ENCODE results near the gene ADAP1. TPM values are rescaled to one million over a fixed set of nuclear protein-coding genes. Genes with fewer than 3 reads are reported as not detected.
A peak's percentile ranks its signal among the peaks of the same experiment; 100 is the strongest.
"Not testable (repeated sequence)": the region's sequence is repeated elsewhere in the genome, so short reads cannot be mapped to it uniquely, and the experiment has no call there.

Gene ADAP1
- total RNA-seq, 1 donor from 2014 or later = 10.0 TPM

- ATAC-seq = peak; percentile 76
- DNase-seq (ENCODE audit: missing footprints) = not testable (repeated sequence)
These were observed 45.7 kb downstream of the ADAP1 start for GRCh38 chr7:908591-909357.

DNA sequence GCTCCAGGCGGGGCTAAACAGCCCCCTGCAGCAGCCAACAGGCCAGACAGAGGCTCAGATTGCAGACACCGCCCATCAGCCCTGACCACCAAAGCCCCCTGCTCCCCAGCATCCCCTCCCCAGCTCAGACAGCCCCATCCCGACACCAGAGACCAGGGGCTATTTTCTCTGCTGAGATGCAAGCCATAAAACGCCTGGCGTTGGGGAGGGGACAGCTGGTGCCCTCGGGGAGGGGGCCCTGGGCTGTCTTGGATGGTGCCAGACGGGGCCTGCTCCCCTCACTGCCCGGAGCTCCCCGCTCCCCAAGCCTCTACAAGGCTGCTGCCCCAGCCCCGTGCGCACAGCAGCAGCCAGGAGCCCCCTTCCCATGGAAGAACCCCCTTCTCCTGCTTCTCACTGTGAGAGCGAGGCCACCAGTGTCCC is 46.3 kb downstream of the ADAP1 start:
- DNase-seq (ENCODE audit: missing footprints) = no peak
- ATAC-seq = no peak
- intact Hi-C loops (cut with DNase I) = loop anchor here (10.0 kb wide), 1 partner anchor 47 kb away; the partner anchor contains the start of gene ADAP1

More at GRCh38 chr7:908591-909357, 45.7 kb downstream of the ADAP1 start:
- intact Hi-C loops (cut with DNase I) = loop anchor here (10.0 kb wide), 1 partner anchor 46 kb away; the partner anchor contains the start of gene ADAP1

GRCh38 chr7:907158-907980 is 47.1 kb downstream of the ADAP1 start:
- intact Hi-C loops (cut with DNase I) = loop anchor here (10.0 kb wide), 1 partner anchor 47 kb away; the partner anchor contains the start of gene ADAP1
- ATAC-seq = no peak

GRCh38 chr7:906776-907157 is 47.7 kb downstream of the ADAP1 start:
- no peak for DNase-seq (ENCODE audit: missing footprints)
- no peak for ATAC-seq
- intact Hi-C loops (cut with DNase I) = loop anchor here (10.0 kb wide), 1 partner anchor 48 kb away; the partner anchor contains the start of gene ADAP1

More at GRCh38 chr7:907158-907980, 47.1 kb downstream of the ADAP1 start:
- no peak for DNase-seq (ENCODE audit: missing footprints)

DNA sequence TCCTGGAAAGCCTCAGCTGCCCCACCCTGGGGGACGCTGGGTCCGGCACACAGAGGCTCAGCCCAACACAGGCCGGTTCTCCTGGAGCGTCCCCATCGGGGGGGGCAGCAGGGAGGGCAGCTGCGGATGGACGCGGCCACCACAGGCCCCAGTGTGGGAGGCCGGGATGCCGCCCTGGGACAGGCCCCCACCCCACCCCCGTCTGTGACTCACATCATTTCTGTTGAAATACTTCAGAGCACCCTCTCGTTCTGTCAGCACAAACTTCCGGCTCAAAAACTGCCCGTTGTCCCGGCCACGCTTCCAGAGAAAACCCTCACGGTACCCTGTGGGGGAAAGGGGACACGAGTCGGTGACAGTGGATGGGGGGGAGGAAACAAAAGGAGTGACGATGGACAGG is 49.6 kb downstream of the ADAP1 start:
- no peak for ATAC-seq
- intact Hi-C loops (cut with DNase I) = loop anchor here (10.0 kb wide), 1 partner anchor 50 kb away; the partner anchor contains the start of gene ADAP1
- DNase-seq (ENCODE audit: missing footprints) = no peak

- no peak for ATAC-seq
- DNase-seq (ENCODE audit: missing footprints) = no peak
- intact Hi-C loops (cut with DNase I) = loop anchor here (10.0 kb wide), 1 partner anchor 51 kb away; the partner anchor contains the start of gene ADAP1
These were observed 50.3 kb downstream of the ADAP1 start for GRCh38 chr7:903921-904755.

DNA sequence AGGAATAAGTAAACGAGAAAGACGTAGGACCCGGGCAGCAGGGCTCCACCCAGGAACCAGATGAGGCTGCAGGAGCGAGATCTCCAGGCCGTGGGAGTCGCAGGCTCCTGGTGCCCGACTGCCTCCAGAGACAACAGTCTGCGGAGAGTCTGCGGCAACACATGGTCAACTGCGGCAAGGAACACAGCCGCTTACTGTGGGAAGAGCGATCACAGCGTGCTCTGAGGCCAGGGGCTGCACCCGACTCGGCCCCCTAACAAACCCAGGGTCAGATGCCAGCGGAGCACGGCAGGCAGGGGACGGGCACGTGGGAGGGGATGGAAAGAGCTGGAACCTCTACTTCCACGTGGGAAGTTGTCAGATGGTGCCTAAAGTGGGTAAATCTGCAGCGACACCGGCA is 51.5 kb downstream of the ADAP1 start:
- DNase-seq (ENCODE audit: missing footprints) = no peak
- no peak for ATAC-seq
- intact Hi-C loops (cut with DNase I) = loop anchor here (10.0 kb wide), 1 partner anchor 52 kb away; the partner anchor contains the start of gene ADAP1

GRCh38 chr7:901388-902154 is 52.9 kb downstream of the ADAP1 start:
- intact Hi-C loops (cut with DNase I) = loop anchor here (10.0 kb wide), 1 partner anchor 53 kb away; the partner anchor contains the start of gene ADAP1
- DNase-seq (ENCODE audit: missing footprints) (peak; percentile 87), ATAC-seq (peak; percentile 45)

GRCh38 chr7:901041-901387 is 53.5 kb downstream of the ADAP1 start:
- DNase-seq (ENCODE audit: missing footprints) (no peak), ATAC-seq (peak; percentile 17)
- intact Hi-C loops (cut with DNase I) = loop anchor here (10.0 kb wide), 1 partner anchor 54 kb away; the partner anchor contains the start of gene ADAP1

GRCh38 chr7:900331-901040 is 54.0 kb downstream of the ADAP1 start:
- DNase-seq (ENCODE audit: missing footprints) (no peak), ATAC-seq (no peak)
- intact Hi-C loops (cut with DNase I) = loop anchor here (10.0 kb wide), 1 partner anchor 54 kb away; the partner anchor contains the start of gene ADAP1

- intact Hi-C loops (cut with DNase I) = loop anchor here (10.0 kb wide), 1 partner anchor 55 kb away; the partner anchor contains the start of gene ADAP1
- no peak for ATAC-seq
- no peak for DNase-seq (ENCODE audit: missing footprints)
These were observed 54.7 kb downstream of the ADAP1 start for GRCh38 chr7:899806-900205.

DNA sequence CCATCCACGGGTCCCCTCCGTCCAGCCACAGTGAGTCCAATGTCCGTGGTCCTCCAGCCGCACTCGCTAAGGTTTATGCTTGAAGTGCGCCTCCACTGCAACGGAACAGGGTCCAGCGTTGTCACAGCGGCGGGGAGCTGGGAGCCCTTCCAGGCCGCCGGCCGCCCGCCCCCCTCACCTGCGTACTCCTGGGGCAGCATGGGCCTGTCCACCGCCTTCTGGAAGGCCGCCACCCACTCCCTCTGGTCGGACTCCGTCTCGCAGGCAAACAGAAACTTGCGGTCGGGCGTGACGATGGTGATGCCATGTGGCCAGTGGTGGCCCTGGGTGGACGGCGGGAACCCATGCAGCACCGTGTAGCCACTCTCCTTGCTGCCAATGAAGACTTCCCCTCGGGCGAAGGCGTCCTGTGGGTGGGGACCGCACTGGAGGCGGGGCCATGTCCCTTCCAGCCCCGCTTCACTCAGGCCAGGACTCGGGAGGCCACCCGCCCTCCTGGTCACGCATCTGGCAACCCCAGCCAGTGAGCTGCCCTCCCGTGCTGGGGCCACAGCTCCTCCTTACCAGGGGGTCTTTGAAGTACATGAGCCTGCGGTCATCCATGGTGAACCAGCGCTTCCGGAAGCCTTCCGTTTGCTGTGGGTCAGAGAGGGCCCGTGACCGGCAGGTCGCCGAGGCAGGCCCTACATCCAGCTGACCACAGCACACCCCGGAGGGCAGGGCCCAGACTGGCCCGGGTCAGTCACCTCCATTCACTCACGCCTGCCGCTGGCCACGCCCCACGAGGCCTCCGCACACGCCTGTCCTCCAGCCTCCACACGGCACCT is 55.4 kb downstream of the ADAP1 start:
- DNase-seq (ENCODE audit: missing footprints) (no peak), ATAC-seq (no peak)
- intact Hi-C loops (cut with DNase I) = no loop called here

- ATAC-seq (peak; percentile 3), DNase-seq (ENCODE audit: missing footprints) (no peak)
- intact Hi-C loops (cut with DNase I) = no loop called here
These were observed 56.0 kb downstream of the ADAP1 start for GRCh38 chr7:898460-898854.

GRCh38 chr7:897771-898376 is 56.6 kb downstream of the ADAP1 start:
- ATAC-seq (peak; percentile 9), DNase-seq (ENCODE audit: missing footprints) (no peak)
- intact Hi-C loops (cut with DNase I) = no loop called here

DNA sequence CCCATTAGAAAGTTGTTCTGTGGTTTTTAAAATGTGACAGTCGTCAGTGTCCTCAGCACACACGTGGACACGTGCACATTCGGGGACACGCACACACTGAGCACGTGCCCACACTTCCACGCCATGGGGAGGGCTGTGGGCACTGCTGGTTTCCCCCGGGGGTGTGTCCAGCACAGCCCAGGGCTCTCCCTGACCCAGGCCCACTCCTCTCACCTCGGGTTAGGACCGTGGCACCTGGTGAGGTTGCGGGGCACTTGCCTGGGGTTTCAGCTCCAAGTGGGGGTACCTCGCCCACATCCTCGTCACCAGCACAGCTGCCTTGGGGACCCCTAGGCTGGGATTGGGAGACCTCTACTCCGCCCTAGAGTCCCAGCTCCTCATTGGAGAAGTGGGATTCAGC is 57.4 kb downstream of the ADAP1 start:
- ATAC-seq (no peak), DNase-seq (ENCODE audit: missing footprints) (no peak)
- intact Hi-C loops (cut with DNase I) = no loop called here
